GM18519 (cell line): Measurements from ENCODE around the gene CCL11.

Source experiments
- ATAC-seq: cut with Tn5 transposase; IDR thresholded peaks from one replicate; pipeline ENCODE4 v1.9.1; 2021; ENCODE audit warnings: mild to moderate bottlenecking, moderate library complexity; ENCODE audit not compliant: unreplicated experiment, low FRiP score

The CCL11 gene

DNA sequence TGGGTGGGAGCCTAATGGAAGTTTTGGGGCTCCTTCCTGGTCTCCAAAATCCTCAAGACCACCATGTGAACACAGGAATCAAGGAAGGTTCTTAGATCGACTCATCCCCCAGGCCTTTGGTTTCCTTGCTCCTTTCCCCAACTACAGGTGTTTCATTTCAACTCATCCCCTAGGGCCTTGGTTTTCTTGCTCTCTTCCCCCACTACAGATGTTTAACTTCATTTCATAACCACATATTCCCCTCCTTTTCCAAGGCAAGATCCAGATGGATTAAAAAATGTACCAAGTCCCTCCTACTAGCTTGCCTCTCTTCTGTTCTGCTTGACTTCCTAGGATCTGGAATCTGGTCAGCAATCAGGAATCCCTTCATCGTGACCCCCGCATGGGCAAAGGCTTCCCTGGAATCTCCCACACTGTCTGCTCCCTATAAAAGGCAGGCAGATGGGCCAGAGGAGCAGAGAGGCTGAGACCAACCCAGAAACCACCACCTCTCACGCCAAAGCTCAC, at the start of gene CCL11:
TSS of gene CCL11 (plus strand) at position 457 of the 507 bp plus-strand sequence. CDS start 67 bp downstream, outside the sequence.
- no peak for ATAC-seq

DNA sequence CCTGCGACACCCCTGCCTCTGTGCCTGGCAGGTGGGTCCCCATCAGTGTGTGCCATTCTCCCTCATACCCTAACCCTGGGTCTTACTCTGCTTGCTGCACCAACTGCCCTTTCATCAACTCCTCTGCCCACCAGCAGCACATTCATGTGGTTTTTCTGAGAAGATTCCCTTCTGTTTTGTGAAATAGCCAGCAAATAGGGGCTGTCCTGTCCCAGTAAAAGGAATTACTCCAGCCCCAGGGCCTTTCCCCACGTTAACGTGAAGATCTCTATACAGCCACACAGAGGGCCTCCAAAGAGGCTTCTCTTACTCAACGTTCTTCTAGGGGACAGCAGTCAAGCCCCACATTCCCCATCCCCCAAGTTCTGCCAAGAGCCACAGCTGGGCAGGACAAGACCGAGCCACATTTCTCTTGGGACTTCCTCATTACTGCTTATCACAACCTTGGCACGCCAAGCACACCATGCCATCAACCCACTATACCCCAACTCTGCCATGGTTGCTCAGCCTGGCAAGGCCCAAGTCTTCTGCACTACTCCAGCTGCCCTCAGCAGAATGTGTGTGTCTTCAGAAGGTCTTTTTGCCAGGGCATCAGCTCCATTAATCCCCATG, 49.2 kb upstream of the CCL11 start:
- no peak for ATAC-seq

DNA sequence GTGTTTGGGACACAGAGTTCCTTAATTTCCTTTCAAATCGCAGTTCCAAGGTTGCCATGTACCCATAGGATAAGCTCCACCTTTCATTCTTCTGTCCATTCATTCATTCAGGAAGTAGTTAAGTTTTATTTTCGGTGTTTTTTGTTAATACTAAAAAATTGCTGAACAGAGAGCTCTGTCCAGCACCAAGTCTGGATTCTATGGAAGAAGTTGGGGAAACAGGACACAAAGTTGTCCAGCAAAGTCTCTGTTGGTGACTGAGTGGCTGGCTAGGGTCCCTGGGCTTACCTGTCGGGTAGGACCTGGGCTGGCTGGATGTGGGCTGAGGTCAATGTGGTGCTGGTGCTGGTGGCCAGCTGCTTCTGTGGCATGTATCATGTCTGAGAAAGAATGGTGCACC, 48.1 kb upstream of the CCL11 start:
- no peak for ATAC-seq

- ATAC-seq: no peak
These were observed 44.5 kb upstream of the CCL11 start for GRCh38 chr17:34241062-34241461.

DNA sequence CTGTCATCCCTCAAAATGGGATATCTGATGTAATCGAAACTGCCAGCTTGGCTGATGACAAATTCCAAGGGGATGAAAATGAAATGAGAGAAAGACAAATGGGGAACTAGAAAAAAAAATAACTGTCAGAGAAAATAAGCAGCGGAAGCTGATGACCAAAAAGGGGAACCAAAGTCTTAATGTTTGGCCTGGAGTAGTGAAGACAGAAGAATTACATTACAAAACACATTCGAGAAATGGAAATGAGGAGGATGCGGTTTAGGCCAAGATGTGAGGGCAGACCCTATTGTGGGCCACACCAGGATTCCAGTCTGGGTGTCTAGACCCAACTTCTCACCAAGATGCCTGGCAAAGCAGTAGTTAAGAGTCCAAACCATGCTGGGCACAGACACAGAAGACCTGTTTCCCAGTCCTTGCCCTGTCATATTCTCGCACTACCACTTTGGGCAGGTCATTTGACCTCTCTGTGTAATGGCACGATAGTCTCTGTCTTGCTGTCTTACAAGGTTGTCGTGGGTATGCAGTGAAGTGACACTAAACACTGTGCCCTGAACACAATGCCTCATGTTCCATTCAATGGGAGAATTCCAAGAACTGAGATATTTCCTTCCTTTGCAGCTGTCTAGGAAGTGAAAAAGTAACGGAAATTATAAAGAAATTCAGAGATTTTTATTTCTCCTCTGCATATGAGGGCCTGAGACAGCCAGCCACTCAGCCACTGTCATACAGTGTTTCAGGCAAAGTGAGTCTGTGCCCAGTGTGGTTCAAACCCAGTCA, 42.8 kb upstream of the CCL11 start:
- no peak for ATAC-seq

- ATAC-seq: no peak
These were observed 41.9 kb upstream of the CCL11 start for GRCh38 chr17:34243364-34244320.

DNA sequence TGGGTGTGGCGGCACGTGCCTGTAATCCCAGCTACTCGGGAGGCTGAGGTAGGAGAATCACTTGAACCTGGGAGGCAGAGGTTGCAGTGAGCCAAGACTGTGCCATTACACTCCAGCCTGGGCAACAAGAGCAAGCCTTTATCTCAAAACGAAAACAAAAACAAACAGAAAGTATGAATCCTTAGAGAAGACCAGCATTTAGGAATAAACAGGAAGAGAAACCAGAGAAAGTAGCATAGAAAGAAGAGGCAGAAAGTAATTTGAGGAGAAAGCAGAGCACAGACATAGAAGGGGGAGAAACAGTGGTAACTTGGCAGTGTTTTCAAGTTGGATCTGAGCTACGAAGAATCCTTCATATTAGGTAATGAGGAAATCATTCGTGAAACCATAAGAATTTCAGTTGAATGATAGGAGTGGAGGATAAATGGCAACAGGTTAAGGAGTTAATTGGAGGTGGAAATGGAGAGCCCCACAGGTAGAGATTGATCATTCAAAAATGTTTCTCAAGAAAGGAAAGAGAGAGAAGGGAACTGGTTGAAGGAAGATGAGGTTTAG, 40.1 kb upstream of the CCL11 start:
- ATAC-seq: no peak

DNA sequence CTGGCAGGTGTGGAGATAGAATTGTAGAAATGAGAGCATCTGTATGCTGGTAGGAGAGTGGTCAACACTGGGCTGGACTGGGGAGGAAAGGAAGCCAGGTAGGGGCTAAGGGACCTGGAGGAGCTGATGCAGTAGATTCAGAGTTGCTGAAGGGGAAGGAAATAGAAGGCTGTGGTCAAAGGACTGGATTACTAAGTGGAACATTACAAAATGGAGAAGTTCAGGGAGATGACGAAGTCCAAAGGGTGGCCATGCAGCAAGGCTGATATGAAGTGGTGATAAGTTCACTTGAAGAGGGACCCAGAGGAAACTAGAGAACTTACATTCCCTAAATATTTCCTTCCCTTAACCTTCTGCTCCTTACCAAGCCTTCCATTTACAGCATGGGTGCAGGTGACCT, 39.1 kb upstream of the CCL11 start:
- ATAC-seq: no peak

GRCh38 chr17:34246881-34247280, 38.7 kb upstream of the CCL11 start:
- ATAC-seq: no peak

GRCh38 chr17:34248511-34249024, 37.0 kb upstream of the CCL11 start:
- ATAC-seq: no peak

- no peak for ATAC-seq
These were observed 36.5 kb upstream of the CCL11 start for GRCh38 chr17:34249061-34249460.

DNA sequence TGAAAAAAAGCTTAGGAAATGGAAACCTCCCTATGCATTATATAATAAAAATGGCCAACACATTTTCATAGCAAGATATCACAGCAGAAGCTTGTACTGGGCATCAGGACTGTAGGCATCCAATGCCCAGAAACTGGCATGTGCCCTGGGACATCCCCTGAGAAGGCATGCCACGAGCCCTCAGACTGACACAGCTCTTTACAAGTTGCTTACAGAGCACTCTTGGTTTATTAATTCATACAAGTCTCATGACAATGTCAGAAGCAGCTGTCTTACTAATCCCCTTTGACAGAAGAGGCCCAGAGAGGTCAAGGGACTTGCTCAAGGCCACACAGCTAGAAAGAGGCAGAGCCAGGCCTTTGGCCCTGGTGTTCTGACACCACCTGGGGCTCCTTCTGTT, 36.1 kb upstream of the CCL11 start:
- ATAC-seq: no peak

GRCh38 chr17:34251186-34251585, 34.4 kb upstream of the CCL11 start:
- no peak for ATAC-seq

DNA sequence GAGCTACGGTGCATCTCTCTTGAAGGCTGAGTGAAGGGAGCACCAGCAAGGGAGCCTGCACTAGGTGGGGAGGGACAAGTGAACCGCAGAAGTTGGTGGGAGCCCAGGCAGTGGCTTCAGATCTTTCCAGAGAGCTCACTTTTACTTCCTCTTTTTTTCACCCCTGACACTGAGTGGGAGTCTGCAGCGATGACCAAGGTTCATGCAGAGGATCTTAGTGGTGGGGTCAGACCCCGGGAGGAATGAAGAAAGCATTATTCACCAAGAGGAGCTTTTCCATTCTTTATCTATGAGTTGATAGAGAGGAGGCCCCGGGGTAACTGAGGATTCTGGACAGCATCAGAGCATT, 33.5 kb upstream of the CCL11 start:
- ATAC-seq: no peak

GRCh38 chr17:34252444-34253138, 33.0 kb upstream of the CCL11 start:
- ATAC-seq: no peak

GRCh38 chr17:34253139-34253525, 32.4 kb upstream of the CCL11 start:
- ATAC-seq: no peak

DNA sequence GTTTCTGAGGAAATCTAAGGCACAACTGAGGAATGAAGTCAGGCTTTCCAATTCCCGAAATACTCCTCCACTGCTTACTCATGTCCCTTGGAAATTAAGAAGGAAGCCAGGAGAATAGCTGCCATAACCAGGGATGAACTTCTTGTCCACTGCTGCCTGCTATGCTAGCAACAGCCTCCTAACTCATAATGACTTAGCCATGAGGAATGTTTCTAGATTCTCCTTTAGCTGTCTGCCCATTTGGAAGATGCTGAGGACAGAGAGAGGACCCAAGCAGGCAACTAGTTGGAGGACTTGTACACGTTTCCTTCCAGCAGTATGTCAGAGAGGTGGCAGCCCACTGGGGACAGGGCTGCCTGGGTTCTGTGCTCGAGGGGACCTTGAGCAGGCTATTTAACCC, 31.4 kb upstream of the CCL11 start:
- no peak for ATAC-seq

GRCh38 chr17:34254651-34255380, 30.7 kb upstream of the CCL11 start, which contains the start of gene CCL2:
CCL2 (plus strand) TSS chr17:34255285; CDS start chr17:34255350, 65 bp downstream.
- ATAC-seq: no peak

DNA sequence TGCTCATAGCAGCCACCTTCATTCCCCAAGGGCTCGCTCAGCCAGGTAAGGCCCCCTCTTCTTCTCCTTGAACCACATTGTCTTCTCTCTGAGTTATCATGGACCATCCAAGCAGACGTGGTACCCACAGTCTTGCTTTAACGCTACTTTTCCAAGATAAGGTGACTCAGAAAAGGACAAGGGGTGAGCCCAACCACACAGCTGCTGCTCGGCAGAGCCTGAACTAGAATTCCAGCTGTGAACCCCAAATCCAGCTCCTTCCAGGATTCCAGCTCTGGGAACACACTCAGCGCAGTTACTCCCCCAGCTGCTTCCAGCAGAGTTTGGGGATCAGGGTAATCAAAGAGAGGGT, 30.2 kb upstream of the CCL11 start:
- ATAC-seq: no peak
